Ovary (tissue), 9 donors: ENCODE results near the gene XIRP2. TPM values are rescaled to one million over a fixed set of nuclear protein-coding genes. Genes with fewer than 3 reads are reported as not detected.

ENCODE experiments used
- DNase-seq, 5 donors: peaks; one replicate each; pipeline ENCODE4 v3.0.0-alpha.2; 2019 to 2020
- H3K27ac ChIP-seq, 2 donors: fragments of 200-600 bp; one replicate each; pipeline versions ENCODE4 v1.5.1 to v1.8.0; 2019 to 2022
- H3K27me3 ChIP-seq: fragments of 200-600 bp; one replicate; pipeline ENCODE4 v1.8.0; 2022
- H3K36me3 ChIP-seq: fragments of 200-600 bp; sonication (generic); one replicate; pipeline ENCODE4 v1.5.1; 2019
- H3K4me1 ChIP-seq: one replicate; pipeline ENCODE4 v1.8.1; 2013; ENCODE audit warnings: mild to moderate bottlenecking, moderate library complexity; ENCODE audit not compliant: insufficient read depth
- H3K4me3 ChIP-seq: fragments of 200-600 bp; sonication (generic); one replicate; pipeline ENCODE4 v1.5.1; 2017
- H3K9me3 ChIP-seq, 2 donors: fragments of 200-600 bp in 1 of 2; sonication (generic) in 1 of 2; one replicate each; pipeline versions ENCODE4 v1.5.1 to v1.8.1; 2013 to 2019; ENCODE audit warnings: mild to moderate bottlenecking in 1 of 2, moderate library complexity in 1 of 2
- EP300 ChIP-seq: sonication (generic); formaldehyde crosslinking; IDR thresholded peaks from one replicate; pipeline ENCODE4 v1.6.1; 2017; ENCODE audit warnings: antibody characterized with exemption
- POLR2A ChIP-seq: fragments of 450-650 bp; IDR thresholded peaks from one replicate; pipeline ENCODE4 v1.6.1; 2017; ENCODE audit warnings: antibody characterized with exemption, mild to moderate bottlenecking, moderate library complexity
- WGBS, 3 donors: extraction: QIAGEN DNeasy Blood & Tissue Kit in 1 of 3; methylation state at CpG; one replicate each; pipeline versions ENCODE4 v1.1.5 to v1.1.7; 2013 to 2017; 5-methylcytosine and 5-hydroxymethylcytosine counted together
- intact Hi-C, 4 donors: fragments of 100-400 bp; cut with DNase I; formaldehyde crosslinking; loops; one replicate each; pipeline versions ENCODE4 v1.11.0 to v1.15.1; 2022 to 2023
- polyA plus RNA-seq, 2 donors: library from polyadenylated mRNA; stranded (reverse); fragments of 200-250 nt in 1 of 2; fragments of 350-450 nt in 1 of 2; fragmentation: Illumina TruSeq in 1 of 2; extraction: RNeasy Lipid Tissue Mini Kit (QIAGEN cat#74804) in 1 of 2; gene quantifications; one replicate each; pipeline ENCODE4 v1.2.3, GENCODE V29; 2013 to 2014
- total RNA-seq, 7 donors: library from RNA; depleted of rRNA in 2 of 7; stranded (reverse); fragments of >200 nt in 2 of 7; fragmentation: NEBNext Ultra II Directional in 3 of 7; extraction: Animal tissue kit (Norgen Biotek cat#: 25700) in 3 of 7; gene quantifications; one replicate each; pipeline versions ENCODE4 v1.1.0 to v1.2.4, GENCODE V29; 2016 to 2023
- TF ChIP-seq, protein P1 (sequence below), 3 donors: fragments of 450-650 bp in 2 of 3; fragments of 200-600 bp in 1 of 3; IDR thresholded peaks; one replicate each; pipeline versions ENCODE4 v1.5.1 to v1.8.0; 2016 to 2022; ENCODE audit warnings: antibody characterized with exemption in 3 of 3, mild to moderate bottlenecking in 1 of 3
- donor health status: DM: no; HTN: no; CAD: no; lungs with moderate emphysema.
- donor health status: DM: no; HTN: no; CAD: no.
- donor health status: Bipolar disorder and iron deficiency.
- donor health status: DM: yes; HTN: yes; CAD: no.
- donor health status: DM: no; HTN: no; CAD: no.
- donor health status: DM: yes; HTN: yes; CAD: no.

The XIRP2 gene
- total and polyA plus RNA-seq, 9 donors, result 0.03 to 0.47 (median 0.12) TPM; not detected in 4

DNA sequence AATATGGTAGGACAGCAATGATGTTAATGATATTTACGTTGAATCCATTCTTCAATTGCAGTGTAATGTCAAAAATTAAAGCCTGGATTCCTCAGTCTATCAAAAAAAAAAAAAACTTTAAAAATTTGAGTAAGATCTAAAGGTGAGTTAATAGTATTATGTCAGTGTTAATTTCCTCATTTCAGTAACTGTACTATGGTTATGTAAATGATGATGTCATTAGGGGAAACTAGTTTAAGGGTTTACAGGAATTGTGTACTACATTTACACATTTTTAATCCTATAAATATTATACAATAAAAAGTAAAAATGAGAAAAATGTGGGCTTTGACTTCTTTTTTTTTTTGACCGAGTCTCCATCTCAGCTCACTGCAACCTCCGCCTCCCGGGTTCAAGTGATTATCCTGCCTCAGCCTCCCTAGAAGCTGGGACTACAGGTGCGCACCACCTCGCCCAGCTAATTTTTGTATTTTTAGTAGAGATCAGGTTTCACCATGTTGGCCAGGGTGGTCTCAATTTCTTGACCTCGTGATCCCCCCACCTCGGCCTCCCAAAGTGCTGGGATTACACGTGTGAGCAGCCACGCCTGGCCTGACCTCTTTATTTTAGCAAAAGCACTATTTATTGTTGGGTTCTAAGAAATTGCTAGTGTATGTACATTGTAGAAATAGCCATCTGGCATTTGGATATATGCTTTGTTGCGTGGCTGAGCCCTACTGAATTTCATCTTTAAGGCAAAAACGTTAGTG, 106.5 kb downstream of the XIRP2 start:
- intact Hi-C loops, result loop anchor here in 1 of 4 donors (5.0 kb wide), 1 partner anchor 43 kb away; no protein-coding TSS in a partner anchor
- no peaks in the 10 kb centered on the region for H3K27me3 ChIP-seq
- 88 to 91% (median 91%) methylated on average over 12 of the region's 12 CpGs for WGBS, 3 donors
- no peak for TF ChIP-seq EP300
- TF ChIP-seq, protein P1, sequence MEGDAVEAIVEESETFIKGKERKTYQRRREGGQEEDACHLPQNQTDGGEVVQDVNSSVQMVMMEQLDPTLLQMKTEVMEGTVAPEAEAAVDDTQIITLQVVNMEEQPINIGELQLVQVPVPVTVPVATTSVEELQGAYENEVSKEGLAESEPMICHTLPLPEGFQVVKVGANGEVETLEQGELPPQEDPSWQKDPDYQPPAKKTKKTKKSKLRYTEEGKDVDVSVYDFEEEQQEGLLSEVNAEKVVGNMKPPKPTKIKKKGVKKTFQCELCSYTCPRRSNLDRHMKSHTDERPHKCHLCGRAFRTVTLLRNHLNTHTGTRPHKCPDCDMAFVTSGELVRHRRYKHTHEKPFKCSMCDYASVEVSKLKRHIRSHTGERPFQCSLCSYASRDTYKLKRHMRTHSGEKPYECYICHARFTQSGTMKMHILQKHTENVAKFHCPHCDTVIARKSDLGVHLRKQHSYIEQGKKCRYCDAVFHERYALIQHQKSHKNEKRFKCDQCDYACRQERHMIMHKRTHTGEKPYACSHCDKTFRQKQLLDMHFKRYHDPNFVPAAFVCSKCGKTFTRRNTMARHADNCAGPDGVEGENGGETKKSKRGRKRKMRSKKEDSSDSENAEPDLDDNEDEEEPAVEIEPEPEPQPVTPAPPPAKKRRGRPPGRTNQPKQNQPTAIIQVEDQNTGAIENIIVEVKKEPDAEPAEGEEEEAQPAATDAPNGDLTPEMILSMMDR (IDR thresholded peaks at IDR 0.05), result no peak
- no peak for TF ChIP-seq POLR2A
- no peaks in the 10 kb centered on the region for H3K4me1 ChIP-seq
- no peak overlapping the region for H3K4me3 ChIP-seq
- H3K36me3 ChIP-seq, result no peaks in the 10 kb centered on the region
- no peaks in the 10 kb centered on the region for H3K9me3 ChIP-seq
- H3K27ac ChIP-seq, result no peak overlapping the region
- DNase-seq, result no peak

DNA sequence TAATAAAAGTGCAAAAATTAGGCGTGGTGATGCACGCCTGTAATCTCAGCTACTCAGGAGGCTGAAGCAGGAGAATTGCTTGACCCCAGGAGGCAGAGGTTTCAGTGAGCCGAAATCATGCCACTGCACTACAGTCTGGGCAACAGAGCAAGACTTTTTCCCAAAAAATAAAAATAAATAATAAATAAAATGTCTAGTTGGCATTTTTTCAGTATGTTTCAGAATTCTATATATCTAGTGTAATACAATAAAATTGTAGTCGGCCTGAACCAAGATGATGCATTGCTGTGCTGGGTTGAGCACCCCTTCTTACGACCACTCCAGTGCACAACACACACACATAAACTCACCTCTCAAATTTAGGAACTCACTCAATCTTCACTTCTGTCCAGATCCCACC, 108.2 kb downstream of the XIRP2 start:
- H3K4me1 ChIP-seq, result no peaks in the 10 kb centered on the region
- no peaks in the 10 kb centered on the region for H3K36me3 ChIP-seq
- intact Hi-C loops, result loop anchor here in 1 of 4 donors (5.0 kb wide), 1 partner anchor 41 kb away; no protein-coding TSS in a partner anchor
- TF ChIP-seq POLR2A (no peak), EP300 (no peak)
- TF ChIP-seq, protein P1 (IDR thresholded peaks at IDR 0.05), result no peak
- no peak overlapping the region for H3K4me3 ChIP-seq
- no peak for DNase-seq
- no peaks in the 10 kb centered on the region for H3K27me3 ChIP-seq
- H3K27ac ChIP-seq, result no peak overlapping the region
- 86 to 93% (median 90%) methylated on average over 5 of the region's 5 CpGs for WGBS, 3 donors
- H3K9me3 ChIP-seq, result no peaks in the 10 kb centered on the region

DNA sequence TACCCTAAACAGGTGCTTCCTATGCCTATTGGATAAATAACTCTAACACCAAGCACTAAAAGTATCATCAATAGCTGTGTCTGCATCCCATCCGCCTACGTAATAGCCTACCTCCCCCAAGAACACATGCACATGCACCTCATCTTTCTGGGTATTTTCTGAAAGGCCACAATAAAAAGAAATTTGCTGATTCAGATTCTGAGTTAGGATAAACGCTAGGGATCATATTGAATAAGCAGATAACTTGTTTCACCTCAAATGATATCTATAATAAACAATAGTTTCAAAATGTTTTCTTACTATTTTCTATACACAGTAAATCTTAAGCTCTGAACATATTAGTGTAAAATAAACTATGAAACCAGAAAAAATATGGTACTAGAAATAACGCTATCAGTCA, 112.9 kb downstream of the XIRP2 start:
- no peaks in the 10 kb centered on the region for H3K36me3 ChIP-seq
- intact Hi-C loops, result no loop called here
- no peak for TF ChIP-seq POLR2A
- TF ChIP-seq, protein P1 (IDR thresholded peaks at IDR 0.05), result no peak
- no peak for TF ChIP-seq EP300
- no peaks in the 10 kb centered on the region for H3K27me3 ChIP-seq
- DNase-seq, result no peak
- no peaks in the 10 kb centered on the region for H3K4me1 ChIP-seq
- WGBS, 3 donors, result 78 to 86% (median 85%) methylated on average over 4 of the region's 4 CpGs
- H3K9me3 ChIP-seq, result no peaks in the 10 kb centered on the region
- no peak overlapping the region for H3K4me3 ChIP-seq
- no peak overlapping the region for H3K27ac ChIP-seq

DNA sequence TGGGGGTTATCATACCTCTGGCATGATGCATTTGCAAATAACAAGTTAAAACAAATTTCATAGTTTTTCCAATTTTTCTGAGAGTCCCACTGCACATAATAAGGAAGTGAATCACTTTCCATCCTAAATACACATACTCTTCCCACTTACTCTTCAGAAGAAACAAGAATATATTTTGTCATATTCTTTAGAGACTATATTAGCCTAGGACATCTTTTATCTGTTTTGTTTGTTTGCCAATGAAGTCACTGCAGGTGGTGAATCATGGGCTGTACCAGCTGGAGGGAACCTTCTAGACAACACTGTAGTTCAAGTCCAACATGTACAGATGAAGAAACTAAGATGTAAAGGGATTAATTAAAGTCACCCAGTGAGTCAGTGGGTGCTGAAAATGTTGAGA, 116.8 kb downstream of the XIRP2 start:
- TF ChIP-seq, protein P1 (IDR thresholded peaks at IDR 0.05), result no peak
- TF ChIP-seq POLR2A, result no peak
- no peak for TF ChIP-seq EP300
- H3K4me1 ChIP-seq, result no peaks in the 10 kb centered on the region
- no peak overlapping the region for H3K4me3 ChIP-seq

More for the DNA sequence above, 116.8 kb downstream of the XIRP2 start:
- H3K27me3 ChIP-seq, result no peaks in the 10 kb centered on the region
- H3K36me3 ChIP-seq, result no peaks in the 10 kb centered on the region
- H3K27ac ChIP-seq, result no peak overlapping the region
- intact Hi-C loops, result no loop called here
- H3K9me3 ChIP-seq, result no peaks in the 10 kb centered on the region
- no peak for DNase-seq
